Esophagus squamous epithelium (tissue), 4 donors: ENCODE results near the gene TRIM59.

Experiments used
- CTCF ChIP-seq, 6 experiments: fragments of 450-650 bp in 4 of 6; fragments of 200-600 bp in 2 of 6; sonication (generic) in 2 of 6; IDR thresholded peaks; one replicate each; pipeline ENCODE4 v1.5.1; 2016 to 2019; ENCODE audit warnings: antibody characterized with exemption in 6 of 6, mild to moderate bottlenecking in 4 of 6, moderate library complexity in 4 of 6
- POLR2A ChIP-seq, 4 donors: fragments of 450-650 bp; IDR thresholded peaks; one replicate each; pipeline ENCODE4 v1.6.1; 2017; ENCODE audit warnings: antibody characterized with exemption in 4 of 4, mild to moderate bottlenecking in 4 of 4, moderate library complexity in 3 of 4

- TF ChIP-seq POLR2A (IDR thresholded peaks at IDR 0.05) (no peak), CTCF (IDR thresholded peaks at IDR 0.05) (no peak)
These were observed 28.2 kb upstream of the TRIM59 start for GRCh38 chr3:160477750-160478149.
